GM11168 (cell line): ENCODE data around the gene TNN.
"Not testable (repeated sequence)": the region's sequence is repeated elsewhere in the genome, so short reads cannot be mapped to it uniquely, and the experiment has no call there.

ENCODE experiments used
- in situ Hi-C: fragments of 300-500 bp; cut with MboI; formaldehyde crosslinking; loops from one replicate; pipeline ENCODE4 v1.12.0; 2022; ENCODE audit warnings: low sequenced_read_pairs; ENCODE audit not compliant: unreplicated experiment

The TNN gene

DNA sequence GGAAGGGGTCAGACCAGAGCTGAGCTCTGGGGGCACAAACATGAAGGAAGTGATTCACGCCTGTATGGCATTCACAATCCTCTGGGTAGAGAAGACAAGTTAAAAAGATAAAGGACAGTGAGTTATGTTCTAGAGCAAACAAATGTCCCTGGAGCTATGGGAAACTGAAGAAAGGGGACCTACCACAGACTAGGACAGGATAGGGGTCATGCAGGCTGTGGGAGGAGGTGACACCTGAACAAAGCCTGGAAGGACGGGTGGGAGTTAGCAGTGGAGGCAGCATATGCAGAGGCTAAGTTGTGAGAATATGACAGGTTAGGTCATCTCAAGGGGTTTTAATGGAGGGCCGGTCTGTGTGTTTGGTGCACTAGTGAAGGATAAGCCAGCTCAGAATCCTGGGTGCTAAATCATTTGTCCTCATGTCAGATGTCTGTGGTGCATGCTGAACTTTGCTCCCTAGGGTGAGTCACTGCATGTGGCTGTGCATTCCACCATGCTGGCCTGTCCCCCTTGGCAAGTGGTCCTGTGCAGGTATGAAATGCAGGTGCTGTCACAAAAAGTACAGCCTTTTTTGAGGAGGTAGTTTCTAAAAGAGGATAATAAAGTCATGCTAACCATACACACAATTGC is 28.5 kb downstream of the TNN start:
- in situ Hi-C loops, result no loop called here

DNA sequence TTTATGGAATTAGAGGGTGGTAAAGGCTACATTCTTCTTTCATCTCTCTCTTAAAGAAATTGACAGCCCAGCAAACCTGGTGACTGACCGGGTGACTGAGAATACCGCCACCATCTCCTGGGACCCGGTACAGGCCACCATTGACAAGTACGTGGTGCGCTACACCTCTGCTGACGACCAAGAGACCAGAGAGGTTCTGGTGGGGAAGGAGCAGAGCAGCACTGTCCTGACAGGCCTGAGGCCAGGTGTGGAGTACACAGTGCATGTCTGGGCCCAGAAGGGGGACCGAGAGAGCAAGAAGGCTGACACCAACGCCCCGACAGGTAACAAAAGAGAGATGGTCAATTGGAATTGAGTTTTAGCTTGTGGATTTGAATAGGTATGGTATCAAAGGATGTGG is 29.7 kb downstream of the TNN start:
- in situ Hi-C loops, result no loop called here

DNA sequence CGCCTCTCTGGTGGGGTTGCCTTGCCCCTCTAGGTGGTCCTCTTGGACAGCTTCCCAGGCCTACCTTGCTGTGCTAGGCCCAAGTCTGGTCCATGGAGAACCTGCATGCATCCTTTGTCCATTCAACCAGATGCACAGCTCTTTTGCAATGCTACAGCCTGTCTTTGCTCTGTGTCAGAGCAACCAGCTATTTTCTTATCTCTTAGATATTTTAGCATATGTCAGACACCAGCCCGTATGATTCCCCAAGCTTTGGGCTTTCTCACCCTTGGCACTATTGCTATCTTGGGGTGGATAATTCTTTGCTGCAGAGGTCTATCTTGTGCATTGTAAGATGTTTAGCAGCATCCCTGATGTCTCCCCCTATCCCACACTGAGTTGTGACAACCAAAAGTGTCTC is 32.3 kb downstream of the TNN start:
- in situ Hi-C loops, result no loop called here

DNA sequence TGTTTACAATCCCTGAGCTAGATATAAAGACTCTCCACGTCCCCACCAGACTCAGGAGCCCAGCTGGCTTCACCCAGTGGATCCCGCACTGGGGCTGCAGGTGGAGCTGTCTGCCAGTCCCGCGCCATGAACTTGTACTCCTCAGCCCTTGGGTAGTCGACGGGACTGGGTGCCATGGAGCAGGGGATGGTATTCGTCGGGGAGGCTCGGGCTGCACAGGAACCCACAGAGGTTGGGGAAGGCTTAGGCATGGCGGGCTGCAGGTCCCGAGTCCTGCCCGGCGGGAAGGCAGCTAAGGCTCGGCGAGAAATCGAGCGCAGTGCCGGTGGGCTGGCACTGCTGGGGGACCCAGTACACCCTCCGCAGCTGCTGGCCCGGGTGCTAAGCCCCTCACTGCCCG is 34.5 kb downstream of the TNN start:
- in situ Hi-C loops, result not testable (repeated sequence)

DNA sequence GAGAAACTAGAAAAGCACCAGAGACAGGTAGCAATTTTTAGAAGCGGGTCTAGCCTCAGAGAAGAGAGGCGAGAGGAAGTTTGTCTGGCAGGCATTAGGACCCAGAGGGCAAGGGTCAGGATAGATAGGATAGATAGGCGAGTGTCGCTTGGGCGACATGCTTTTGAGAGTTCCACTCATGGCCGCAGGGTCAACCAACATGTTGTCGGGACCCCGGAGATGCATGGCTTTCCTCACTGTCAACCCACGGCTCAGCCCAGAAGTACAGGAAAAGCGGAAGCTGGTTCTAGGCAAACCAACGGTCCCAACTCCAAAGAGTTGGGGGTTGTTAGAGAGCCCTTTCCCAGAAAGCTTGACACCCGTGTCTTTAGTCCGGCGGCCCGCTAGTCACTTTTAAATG is 38.9 kb downstream of the TNN start:
- in situ Hi-C loops, result not testable (repeated sequence)

DNA sequence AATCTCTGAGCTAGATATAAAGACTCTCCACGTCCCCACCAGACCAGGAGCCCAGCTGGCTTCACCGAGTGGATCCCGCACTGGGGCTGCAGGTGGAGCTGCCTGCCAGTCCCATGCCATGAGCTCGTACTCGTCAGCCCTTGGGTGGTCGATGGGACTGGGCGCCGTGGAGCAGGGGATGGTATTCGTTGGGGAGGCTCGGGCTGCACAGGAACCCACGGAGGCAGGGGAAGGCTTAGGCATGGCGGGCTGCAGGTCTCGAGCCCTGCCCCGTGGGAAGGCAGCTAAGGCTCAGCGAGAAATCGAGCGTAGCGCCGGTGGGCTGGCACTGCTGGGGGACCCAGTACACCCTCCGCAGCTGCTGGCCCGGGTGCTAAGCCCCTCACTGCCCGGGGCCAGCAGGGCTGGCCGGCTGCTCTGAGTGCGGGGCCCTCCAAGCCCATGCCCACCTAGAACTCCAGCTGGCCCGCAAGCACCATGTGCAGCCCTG is 40.7 kb downstream of the TNN start:
- in situ Hi-C loops, result not testable (repeated sequence)

DNA sequence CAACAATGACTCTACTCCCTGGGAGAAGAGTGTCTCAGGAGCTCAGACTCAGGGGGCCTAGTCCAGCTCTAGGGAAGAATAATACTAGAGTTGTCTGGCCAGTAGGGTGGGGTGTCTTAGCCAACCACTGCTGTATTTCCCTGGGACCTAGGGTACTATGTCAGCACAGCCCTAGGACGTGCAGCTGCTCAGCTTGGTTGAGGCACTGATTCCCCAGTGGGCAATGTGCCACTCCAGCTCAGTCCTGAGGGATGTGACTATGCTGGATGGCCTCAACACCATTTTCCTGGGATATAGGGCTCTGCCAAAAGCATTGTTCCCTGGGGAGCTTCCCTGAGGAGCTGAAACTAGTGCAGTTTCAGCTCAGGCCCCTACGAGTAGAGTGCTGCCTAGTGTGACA is 47.4 kb downstream of the TNN start:
- in situ Hi-C loops, result loop anchor here (10.0 kb wide), 1 partner anchor 70 kb away; no protein-coding TSS in a partner anchor

DNA sequence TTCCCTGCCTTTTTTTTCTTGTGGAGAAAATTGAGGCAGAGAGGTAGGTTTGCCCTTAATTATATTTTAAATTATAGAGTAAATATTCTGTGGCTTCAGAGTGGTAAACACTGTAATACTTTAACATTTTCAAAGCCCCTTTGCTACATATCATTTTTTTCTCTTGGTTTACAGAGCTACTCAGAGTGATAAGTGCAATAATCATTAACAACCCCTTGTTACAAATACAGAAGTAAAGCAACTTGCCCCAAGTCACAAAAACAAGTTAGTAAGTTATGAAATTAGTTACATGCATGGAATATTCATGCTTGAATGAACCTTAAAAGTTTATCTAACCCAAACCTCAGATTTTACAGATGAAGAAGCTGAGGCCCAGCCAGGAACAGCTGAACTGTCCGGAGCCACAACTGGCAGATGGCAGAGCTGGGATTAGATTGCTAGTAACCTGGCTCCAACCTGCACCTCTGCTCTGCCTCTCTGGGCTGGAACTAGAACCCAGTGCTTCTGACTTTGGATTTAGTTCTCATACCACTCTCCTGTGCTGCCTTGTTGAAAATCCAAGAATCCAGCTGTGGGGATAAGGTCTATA is 48.7 kb downstream of the TNN start:
- in situ Hi-C loops, result loop anchor here (10.0 kb wide), 1 partner anchor 72 kb away; no protein-coding TSS in a partner anchor

DNA sequence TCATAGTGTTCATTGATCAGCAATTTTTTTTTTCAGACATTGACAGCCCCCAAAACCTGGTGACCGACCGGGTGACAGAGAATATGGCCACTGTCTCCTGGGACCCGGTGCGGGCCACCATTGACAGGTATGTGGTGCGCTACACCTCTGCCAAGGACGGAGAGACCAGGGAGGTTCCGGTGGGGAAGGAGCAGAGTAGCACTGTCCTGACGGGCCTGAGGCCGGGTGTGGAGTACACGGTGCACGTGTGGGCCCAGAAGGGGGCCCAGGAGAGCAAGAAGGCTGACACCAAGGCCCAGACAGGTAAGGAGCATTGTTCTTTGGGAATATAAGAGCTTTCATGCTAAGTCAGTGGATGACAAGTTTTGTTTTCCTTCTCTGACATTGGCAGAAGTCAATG is 49.3 kb downstream of the TNN start:
- in situ Hi-C loops, result loop anchor here (10.0 kb wide), 1 partner anchor 72 kb away; no protein-coding TSS in a partner anchor

DNA sequence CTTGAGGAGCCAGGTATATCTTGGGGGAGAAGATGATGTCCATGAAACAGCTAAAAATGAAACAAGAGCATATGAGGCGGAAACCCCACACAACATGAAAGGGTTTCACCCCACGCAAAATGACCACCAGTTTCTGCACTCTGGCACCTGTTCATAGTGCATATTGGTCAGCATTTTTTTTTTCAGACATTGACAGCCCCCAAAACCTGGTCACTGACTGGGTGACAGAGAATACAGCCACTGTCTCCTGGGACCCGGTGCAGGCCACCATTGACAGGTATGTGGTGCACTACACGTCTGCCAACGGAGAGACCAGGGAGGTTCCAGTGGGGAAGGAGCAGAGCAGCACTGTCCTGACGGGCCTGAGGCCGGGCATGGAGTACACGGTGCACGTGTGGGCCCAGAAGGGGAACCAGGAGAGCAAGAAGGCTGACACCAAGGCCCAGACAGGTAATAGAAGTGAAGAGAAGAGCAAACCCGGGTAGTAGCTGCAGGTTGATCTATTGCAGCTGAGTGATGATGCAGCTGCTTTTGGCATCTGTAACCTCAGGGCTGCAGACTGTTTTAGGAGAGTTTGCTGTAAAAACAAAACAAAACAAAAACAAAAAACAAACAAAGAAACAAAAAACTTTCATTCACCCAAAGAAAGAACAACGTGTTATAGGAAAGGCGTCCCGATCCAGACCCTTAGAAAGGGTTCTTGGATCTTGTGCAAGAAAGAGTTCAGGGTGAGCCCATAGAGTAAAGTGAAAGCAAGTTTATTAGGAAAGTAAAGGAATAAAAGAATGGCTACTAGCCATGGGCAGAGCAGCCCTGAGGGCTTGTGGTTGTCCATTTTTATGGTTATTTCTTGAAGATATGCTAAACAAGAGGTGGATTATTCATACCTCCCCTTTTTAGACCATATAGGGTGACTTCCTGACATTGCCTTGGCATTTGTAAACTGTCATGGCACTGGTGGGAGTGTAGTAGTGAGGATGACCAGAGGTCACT is 51.0 kb downstream of the TNN start:
- in situ Hi-C loops, result loop anchor here (10.0 kb wide), 1 partner anchor 74 kb away; no protein-coding TSS in a partner anchor

DNA sequence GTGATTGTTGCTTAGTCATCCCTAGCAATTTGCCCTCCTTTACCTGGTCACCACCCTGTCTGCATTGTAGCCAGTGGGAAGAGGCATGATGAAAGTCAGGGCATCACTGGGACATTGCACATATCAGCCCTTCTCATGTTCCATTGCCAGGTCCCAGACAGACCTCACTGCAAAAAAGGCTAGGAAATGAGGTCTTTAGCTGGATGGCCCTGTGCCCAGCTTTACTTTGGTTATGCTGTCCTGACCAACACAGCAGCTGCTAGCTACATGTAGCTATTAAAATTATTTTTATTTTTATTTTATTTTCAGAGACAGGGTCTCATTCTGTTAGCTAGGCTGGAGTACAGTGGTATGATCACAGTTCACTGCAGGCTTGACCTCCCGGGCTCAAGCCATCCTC is 52.9 kb downstream of the TNN start:
- in situ Hi-C loops, result no loop called here

DNA sequence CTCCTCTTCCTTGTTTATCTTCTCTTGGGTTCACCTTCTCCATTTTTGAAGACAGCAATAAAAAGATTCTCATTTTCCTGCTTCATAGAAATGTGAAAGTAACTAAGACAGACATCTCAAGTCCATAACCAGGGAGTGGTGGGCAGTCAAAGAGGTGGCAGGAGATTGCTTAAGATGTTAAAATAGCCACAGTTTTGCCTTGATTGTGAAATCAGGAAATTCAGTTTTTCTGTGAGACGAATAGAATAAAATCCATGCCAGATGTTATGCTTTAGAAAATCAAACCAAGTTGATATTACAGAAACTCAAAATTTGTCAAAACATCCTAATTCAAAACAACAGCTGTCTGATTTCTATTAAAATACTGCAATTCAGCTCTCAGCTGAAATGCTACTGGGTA is 57.2 kb downstream of the TNN start:
- in situ Hi-C loops, result loop anchor here (25.0 kb wide), 1 partner anchor 363 kb away; no protein-coding TSS in a partner anchor

DNA sequence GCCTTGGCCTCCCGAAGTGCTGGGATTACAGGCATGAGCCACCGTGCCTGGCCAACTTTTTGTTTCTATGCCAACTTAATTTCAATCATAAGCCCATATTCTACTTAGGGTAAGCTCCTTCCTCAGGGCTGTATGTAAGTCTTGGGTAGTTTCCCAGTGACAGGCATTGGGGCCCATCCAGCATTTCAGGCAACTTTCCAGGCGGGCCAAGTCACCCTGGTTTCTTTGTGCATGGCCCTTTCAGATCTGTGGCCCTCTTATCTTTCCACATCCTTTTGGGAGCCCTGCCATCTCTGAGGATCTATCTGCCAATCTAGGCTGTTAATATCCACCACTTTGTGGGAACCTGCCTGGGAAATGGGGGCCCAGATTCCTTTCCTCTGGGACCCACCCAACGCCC is 58.7 kb downstream of the TNN start:
- in situ Hi-C loops, result loop anchor here (25.0 kb wide), 1 partner anchor 364 kb away; no protein-coding TSS in a partner anchor

DNA sequence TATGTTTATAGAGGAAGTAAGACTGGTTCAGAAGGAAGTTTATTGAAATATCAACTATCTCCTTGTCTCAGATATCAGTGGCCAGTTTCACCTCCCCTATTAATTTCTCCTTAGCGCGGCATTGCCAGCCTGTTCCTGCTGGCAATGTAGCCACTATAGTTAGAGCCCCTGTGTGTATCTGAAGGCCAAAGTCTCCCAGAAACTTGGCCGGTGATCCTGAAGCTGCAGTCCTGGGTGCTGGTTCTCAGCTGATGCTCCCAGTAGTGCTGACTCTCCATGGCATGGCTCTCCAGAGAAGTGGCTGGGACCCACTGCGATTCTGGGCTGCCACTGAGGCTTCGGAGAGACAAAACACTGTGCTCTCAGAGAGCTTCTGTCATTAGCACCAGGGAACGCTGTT is 59.9 kb downstream of the TNN start:
- in situ Hi-C loops, result loop anchor here (25.0 kb wide), 1 partner anchor 365 kb away; no protein-coding TSS in a partner anchor

DNA sequence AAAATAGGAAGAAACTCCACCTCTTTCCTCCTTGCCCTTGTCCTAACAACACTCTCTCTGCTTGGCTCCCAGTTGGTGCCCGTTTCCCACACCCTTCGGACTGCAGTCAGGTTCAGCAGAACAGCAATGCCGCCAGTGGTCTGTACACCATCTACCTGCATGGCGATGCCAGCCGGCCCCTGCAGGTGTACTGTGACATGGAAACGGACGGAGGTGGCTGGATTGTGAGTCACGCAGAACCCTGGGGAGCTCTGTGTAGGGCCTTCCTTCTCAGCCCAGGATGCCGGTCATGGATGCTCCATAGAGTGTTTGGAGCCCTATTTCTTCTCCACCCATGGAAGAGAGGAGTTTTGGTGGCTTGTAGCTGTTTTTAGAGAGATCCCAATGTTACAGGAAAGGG is 60.9 kb downstream of the TNN start:
- in situ Hi-C loops, result loop anchor here (25.0 kb wide), 1 partner anchor 366 kb away; no protein-coding TSS in a partner anchor

DNA sequence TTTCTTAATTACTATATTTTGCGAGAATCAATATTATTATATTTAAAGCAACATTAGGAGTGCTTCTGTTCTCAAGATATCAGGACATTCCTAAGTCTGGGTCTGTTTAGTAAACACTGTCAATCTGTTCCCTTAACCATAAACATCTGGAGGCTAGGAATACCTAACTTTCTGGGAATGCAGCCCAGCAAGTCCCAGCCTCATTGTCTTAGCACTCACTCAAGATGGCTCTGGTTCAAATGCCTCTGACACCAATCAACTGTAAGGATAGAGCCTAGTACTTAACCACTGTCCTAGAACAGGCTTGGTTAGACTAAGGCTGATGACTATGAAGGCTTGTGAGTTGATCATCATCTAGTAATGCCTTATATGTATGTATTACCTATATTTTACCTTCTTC is 61.5 kb downstream of the TNN start:
- in situ Hi-C loops, result loop anchor here (25.0 kb wide), 1 partner anchor 367 kb away; no protein-coding TSS in a partner anchor

DNA sequence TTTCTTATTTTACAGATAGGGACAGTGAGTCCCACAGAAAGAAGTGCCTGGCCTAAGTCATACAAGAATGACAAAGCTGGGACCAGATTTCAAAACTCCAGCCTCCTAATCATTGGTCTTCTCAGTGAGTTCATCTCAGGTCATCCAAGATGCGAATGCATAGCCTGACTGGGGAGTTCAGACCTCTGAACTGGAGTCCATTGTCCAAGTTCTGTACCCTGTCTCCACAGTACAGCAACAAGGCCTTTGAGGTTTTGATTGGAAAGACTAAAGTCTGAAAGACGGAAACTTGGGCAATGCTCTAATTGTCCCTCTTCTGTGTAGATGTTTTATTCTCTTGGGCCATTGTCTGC is 62.0 kb downstream of the TNN start:
- in situ Hi-C loops, result loop anchor here (25.0 kb wide), 1 partner anchor 367 kb away; no protein-coding TSS in a partner anchor

DNA sequence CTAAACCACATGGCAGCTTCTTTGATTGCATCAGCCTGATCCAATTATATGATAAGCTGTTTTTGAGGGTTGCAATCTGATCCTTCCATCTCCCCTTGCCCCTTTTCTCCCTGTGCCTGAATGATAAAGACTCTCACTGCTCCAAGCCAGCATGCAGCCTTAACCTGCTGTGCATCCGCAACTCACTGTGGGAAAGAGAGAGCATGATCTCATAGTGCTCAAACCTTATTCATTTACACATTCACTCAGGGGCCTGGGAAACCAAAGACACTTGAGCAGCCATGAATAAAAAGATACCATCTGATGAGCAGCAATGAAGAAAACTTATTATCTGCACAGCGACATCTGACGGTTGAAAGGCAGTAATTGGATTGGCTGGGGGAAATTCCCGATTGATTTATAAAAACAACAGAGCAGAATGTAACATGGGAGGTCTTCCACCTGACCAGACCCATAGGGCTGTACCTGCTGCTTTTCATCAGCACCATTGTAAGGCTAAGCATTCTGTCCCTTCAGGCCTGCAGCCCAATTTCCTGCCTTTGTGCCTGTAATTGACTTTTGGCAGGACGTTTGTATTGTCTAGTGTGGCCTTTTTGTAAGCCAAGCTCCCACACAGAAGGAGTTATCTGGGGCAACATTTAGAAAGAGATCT is 62.5 kb downstream of the TNN start:
- in situ Hi-C loops, result loop anchor here (25.0 kb wide), 1 partner anchor 368 kb away; no protein-coding TSS in a partner anchor

DNA sequence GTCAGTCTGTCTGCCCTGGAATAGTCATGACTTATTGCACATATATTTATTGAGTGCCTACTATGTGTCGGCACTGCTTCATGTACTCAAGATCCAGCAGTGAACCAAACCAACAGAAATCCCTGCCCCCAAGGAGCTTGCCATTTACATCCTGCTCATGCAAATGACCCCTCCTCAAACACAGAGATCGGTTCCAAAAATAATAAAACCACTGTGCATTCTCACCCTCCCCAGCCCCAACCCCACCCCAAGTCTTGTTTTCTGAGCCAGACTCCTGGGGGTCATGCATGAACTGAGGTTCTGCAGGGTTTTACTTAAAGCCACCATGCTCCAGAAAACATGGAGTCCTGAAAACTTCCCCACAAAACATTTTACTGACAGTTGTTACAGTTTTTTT is 63.0 kb downstream of the TNN start:
- in situ Hi-C loops, result loop anchor here (25.0 kb wide), 1 partner anchor 368 kb away; no protein-coding TSS in a partner anchor

DNA sequence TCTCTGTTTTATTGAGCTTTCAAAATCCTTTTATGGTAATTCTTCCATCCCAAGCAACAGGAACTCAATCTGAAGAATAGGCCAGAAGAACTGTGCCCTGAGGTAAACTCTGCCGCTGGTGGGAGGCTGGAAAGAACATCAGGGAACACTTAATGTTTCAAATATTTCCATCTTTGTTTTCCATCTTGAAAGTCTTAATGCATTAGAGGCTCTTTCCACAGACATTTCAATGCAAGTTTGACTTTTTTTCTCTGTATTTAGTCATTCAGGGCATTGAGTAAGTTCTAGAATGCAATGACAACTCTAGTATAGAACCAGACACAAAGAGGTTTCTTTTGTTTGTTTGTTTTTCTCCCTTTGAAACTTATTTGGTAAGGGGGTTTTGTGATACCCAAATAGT is 63.5 kb downstream of the TNN start:
- in situ Hi-C loops, result loop anchor here (25.0 kb wide), 1 partner anchor 369 kb away; no protein-coding TSS in a partner anchor
